DOHH2 (cell line): ENCODE results near the gene PHF11.

ENCODE experiments used
- H3F3A ChIP-seq: fragments of 200-600 bp; sonication (generic), shearing (Covaris generic); 2 replicates; pipeline ENCODE4 v1.6.0; 2016; ENCODE audit warnings: antibody characterized with exemption, mild to moderate bottlenecking; ENCODE audit not compliant: control insufficient read depth, insufficient read depth
- H3K27ac ChIP-seq: fragments of 200-600 bp; sonication (generic); 2 replicates; pipeline ENCODE4 v1.5.1; 2014; ENCODE audit warnings: low read depth, mild to moderate bottlenecking, low read length, moderate library complexity
- H3K27me3 ChIP-seq: fragments of 200-600 bp; sonication (generic); 2 replicates; pipeline ENCODE4 v1.6.1; 2014; ENCODE audit warnings: mild to moderate bottlenecking, low read length, mixed read lengths; ENCODE audit not compliant: control insufficient read depth
- H3K36me3 ChIP-seq: fragments of 200-600 bp; sonication (generic); 2 replicates; pipeline ENCODE4 v1.6.1; 2014; ENCODE audit warnings: mild to moderate bottlenecking, low read length, moderate library complexity, mixed read lengths; ENCODE audit not compliant: control insufficient read depth
- H3K4me1 ChIP-seq: fragments of 200-600 bp; sonication (generic); 2 replicates; pipeline ENCODE4 v1.6.1; 2014; ENCODE audit warnings: mild to moderate bottlenecking, low read length, mixed read lengths; ENCODE audit not compliant: control insufficient read depth
- H3K4me2 ChIP-seq: fragments of 200-600 bp; sonication (generic); 2 replicates; pipeline ENCODE4 v1.6.0; 2014; ENCODE audit warnings: mild to moderate bottlenecking, low read length, moderate library complexity
- H3K4me3 ChIP-seq: fragments of 200-600 bp; sonication (generic); 2 replicates; pipeline ENCODE4 v1.5.1; 2014; ENCODE audit warnings: mild to moderate bottlenecking, low read length, mixed read lengths
- H3K79me2 ChIP-seq: fragments of 200-600 bp; sonication (generic); 2 replicates; pipeline ENCODE4 v1.6.1; 2014; ENCODE audit warnings: mild to moderate bottlenecking, low read length, mixed read lengths; ENCODE audit not compliant: control insufficient read depth
- H3K9me2 ChIP-seq: fragments of 200-600 bp; sonication (generic); replicated peaks from 2 replicates; pipeline ENCODE4 v1.6.1; 2014; ENCODE audit warnings: mild to moderate bottlenecking, low read length, mixed read lengths; ENCODE audit not compliant: control insufficient read depth
- H3K9me3 ChIP-seq: fragments of 200-600 bp; sonication (generic); 2 replicates; pipeline ENCODE4 v1.6.1; 2014; ENCODE audit warnings: antibody characterized with exemption, low read length, mixed read lengths; ENCODE audit not compliant: control insufficient read depth, insufficient read depth
- H4K20me1 ChIP-seq: fragments of 200-600 bp; sonication (generic); 2 replicates; pipeline ENCODE4 v1.6.0; 2014; ENCODE audit warnings: low read depth, mild to moderate bottlenecking, antibody characterized with exemption, low read length, moderate library complexity; ENCODE audit not compliant: control insufficient read depth, insufficient read depth
- EZH2phosphoT487 ChIP-seq: fragments of 200-600 bp; sonication (generic); IDR thresholded peaks from 2 replicates; pipeline ENCODE4 v1.6.1; 2017; ENCODE audit warnings: borderline replicate concordance, mild to moderate bottlenecking, antibody characterized with exemption, low read length, moderate library complexity, mixed read lengths
- TF ChIP-seq, protein P1 (sequence below): fragments of 200-600 bp; sonication (generic); IDR thresholded peaks from one replicate; pipeline ENCODE4 v1.5.1; 2014; ENCODE audit warnings: antibody characterized with exemption, mild to moderate bottlenecking, low read depth, low read length; ENCODE audit not compliant: poor library complexity, severe bottlenecking

PHF11 gene

DNA sequence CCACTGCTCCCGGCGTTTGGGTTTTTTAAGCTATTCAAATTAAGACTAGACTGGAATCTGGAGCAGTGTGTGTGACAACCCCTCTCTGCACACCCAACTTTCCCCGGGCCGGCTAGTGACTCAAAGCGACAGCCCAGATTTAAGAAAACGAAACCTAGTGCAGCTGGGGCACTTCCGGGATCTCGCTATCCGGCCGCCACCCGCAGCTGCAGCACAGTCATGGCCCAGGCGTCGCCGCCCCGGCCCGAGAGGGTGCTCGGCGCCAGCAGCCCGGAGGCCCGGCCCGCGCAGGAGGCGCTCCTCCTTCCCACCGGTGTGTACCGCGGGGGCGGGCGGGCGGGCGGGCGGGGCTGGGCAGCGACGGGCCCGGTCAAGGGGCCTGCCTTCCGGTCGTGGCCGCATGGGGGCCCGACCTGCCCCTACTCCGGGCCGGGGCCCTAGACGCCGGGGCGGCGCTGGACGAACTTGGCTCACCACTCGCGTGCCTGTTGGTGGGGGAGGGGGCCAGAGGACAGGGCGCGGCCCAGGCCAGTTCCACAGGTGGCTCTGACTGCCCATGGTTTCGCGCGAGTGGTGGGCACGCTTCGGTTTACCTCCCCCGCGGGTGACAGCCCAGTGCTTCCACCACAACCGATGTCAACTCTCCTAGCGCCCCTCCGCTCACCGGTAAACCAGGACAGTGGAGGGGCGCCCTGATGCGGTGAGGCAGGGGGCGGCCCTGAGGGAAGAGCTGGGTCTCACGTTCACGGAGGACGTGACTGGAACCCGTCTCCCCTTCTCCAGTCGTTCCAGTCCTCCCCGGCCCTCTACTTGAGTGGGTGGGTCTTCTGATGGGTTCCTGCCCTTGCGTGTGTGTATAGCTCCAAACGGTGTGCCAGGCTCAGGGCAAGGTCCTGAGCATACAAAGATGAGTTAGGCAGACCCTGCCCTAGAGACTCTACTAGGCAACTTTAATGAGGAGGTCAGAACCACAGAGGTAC lies at the start of gene PHF11:
Gene PHF11, plus strand, starts transcription at position 171 of the 980 bp plus-strand sequence. Its CDS starts 49 bp downstream, at position 220.
- Histone ChIP-seq H3K27ac (peak within 1 kb of the TSS; percentile 74), H3F3A (peaks cover 27% of the 10 kb centered on the region), H3K4me2 (peak within 1 kb of the TSS; percentile 91), H3K36me3 (peaks cover 21% of the 10 kb centered on the region), H3K79me2 (no peaks in the 10 kb centered on the region), H4K20me1 (no peaks in the 10 kb centered on the region), H3K27me3 (no peaks in the 10 kb centered on the region), H3K9me2 (no peaks in the 10 kb centered on the region), H3K4me1 (peaks cover 40% of the 10 kb centered on the region), H3K9me3 (no peaks in the 10 kb centered on the region), H3K4me3 (peak within 1 kb of the TSS; percentile 84)
- TF ChIP-seq, protein P1, sequence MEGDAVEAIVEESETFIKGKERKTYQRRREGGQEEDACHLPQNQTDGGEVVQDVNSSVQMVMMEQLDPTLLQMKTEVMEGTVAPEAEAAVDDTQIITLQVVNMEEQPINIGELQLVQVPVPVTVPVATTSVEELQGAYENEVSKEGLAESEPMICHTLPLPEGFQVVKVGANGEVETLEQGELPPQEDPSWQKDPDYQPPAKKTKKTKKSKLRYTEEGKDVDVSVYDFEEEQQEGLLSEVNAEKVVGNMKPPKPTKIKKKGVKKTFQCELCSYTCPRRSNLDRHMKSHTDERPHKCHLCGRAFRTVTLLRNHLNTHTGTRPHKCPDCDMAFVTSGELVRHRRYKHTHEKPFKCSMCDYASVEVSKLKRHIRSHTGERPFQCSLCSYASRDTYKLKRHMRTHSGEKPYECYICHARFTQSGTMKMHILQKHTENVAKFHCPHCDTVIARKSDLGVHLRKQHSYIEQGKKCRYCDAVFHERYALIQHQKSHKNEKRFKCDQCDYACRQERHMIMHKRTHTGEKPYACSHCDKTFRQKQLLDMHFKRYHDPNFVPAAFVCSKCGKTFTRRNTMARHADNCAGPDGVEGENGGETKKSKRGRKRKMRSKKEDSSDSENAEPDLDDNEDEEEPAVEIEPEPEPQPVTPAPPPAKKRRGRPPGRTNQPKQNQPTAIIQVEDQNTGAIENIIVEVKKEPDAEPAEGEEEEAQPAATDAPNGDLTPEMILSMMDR = peak; percentile 28
- TF ChIP-seq EZH2phosphoT487 = no peak

DNA sequence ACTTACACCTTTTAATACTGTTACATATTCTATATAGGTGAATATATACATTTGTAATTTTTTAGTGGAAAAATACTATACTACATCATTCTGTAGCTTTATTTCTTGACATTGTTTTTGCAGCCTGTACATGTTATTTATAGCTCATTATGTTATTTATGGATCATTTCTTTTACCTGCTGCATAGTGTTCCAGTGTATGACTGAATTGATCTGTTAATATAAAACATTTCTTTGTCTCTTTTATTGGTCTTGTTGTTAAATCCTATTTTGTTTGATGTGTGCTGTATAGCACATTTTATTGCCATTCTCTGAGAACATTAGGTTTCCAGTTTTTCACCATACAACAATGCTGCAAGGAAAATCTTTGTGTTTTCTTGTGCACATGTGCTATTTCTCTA lies 49.3 kb upstream of the PHF11 start:
- peaks cover 78% of the 10 kb centered on the region for H3K79me2 ChIP-seq
- H3F3A ChIP-seq = peaks cover 16% of the 10 kb centered on the region
- TF ChIP-seq, protein P1 = no peak
- no peak for TF ChIP-seq EZH2phosphoT487
- no peaks in the 10 kb centered on the region for H4K20me1 ChIP-seq
- H3K4me3 ChIP-seq = peak overlapping the region; percentile 89
- no peaks in the 10 kb centered on the region for H3K9me2 ChIP-seq
- peaks cover 70% of the 10 kb centered on the region for H3K4me1 ChIP-seq
- peak overlapping the region; percentile 94 for H3K27ac ChIP-seq
- no peaks in the 10 kb centered on the region; the same call in 1 of the 2 replicates for H3K9me3 ChIP-seq
- no peaks in the 10 kb centered on the region for H3K27me3 ChIP-seq
- peak overlapping the region; percentile 95 for H3K4me2 ChIP-seq
- peaks cover 56% of the 10 kb centered on the region for H3K36me3 ChIP-seq

DNA sequence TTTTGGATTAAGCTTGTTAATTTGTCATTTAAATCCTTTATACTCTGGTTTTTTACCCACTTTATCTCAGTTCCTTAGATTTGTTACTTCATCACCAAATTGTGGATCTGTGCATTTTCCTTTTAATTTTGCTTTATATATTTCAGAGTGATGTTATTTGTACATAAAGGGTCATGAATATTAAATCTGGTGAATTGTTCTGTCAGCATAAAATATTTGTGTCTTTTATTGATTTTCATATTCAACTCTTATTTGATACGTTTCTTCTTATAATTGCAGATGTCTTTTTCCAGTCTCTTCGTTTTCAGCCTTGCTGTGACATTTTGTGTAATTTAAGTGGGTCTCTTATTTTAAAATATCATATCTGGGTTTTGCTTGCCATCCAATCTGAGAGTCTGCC lies 47.0 kb upstream of the PHF11 start:
- Histone ChIP-seq H3K4me3 (no peak overlapping the region), H3K9me2 (no peaks in the 10 kb centered on the region), H3K9me3 (no peaks in the 10 kb centered on the region), H4K20me1 (no peaks in the 10 kb centered on the region), H3K4me2 (peak overlapping the region; percentile 95), H3K27me3 (no peaks in the 10 kb centered on the region), H3K4me1 (peaks cover 68% of the 10 kb centered on the region), H3K36me3 (peaks cover 68% of the 10 kb centered on the region), H3K27ac (no peak overlapping the region), H3F3A (peaks cover 16% of the 10 kb centered on the region), H3K79me2 (peaks cover 84% of the 10 kb centered on the region)
- no peak for TF ChIP-seq EZH2phosphoT487
- TF ChIP-seq, protein P1 = no peak
